K562 (cell line): Measurements from ENCODE around the gene TPK1. TPM values are rescaled to one million over a fixed set of nuclear protein-coding genes. Genes with fewer than 3 reads are reported as not detected.

Experiments
- ATAC-seq: fragments of 200-7000 bp; cut with Tn5 transposase; 3 replicates; pipeline ENCODE4 v1.9.1; 2020; ENCODE audit warnings: moderate library complexity
- BruUV-seq: library from RNA; stranded (reverse); fragments of 400-500 nt; replicated peaks from 2 replicates; lab custom pipeline; 2021; lab: Mats Ljungman, UMichigan
- CTCF ChIA-PET: fragments of 300-600 bp; formaldehyde crosslinking; extraction: SDS; loops from one replicate; lab custom pipeline; 2021; ENCODE audit warnings: low intra/inter-chr PET ratio; lab: Yijun Ruan, JAX
- POLR2A ChIA-PET: fragments of 300-600, 350-650 bp; sonication (Branson Sonifier 250); formaldehyde crosslinking; extraction: SDS; loops from one replicate; lab custom pipeline; 2021; ENCODE audit warnings: antibody characterized with exemption, inconsistent platforms; lab: Yijun Ruan, JAX
- DNase-seq, 4 experiments: peaks; one replicate each; pipeline versions ENCODE4 v3.0.0 to v3.0.0-alpha.2; 2011 to 2018; ENCODE audit warnings: low spot score in 3 of 4, mixed read lengths in 3 of 4; ENCODE audit errors: extremely low read depth in 1 of 4
- FAIRE-seq: peaks from 2 replicates; lab custom pipeline; 2011; peaks lifted over from hg19 to GRCh38; lab: Jason Lieb, UNC
- H2AFZ ChIP-seq: 2 replicates; pipeline ENCODE4 v1.6.0; 2011; ENCODE audit warnings: low read depth, low read length, control low read depth, inconsistent platforms
- H3K27ac ChIP-seq: fragments of 200-600 bp; 3 replicates; pipeline ENCODE4 v1.8.0; 2011; ENCODE audit warnings: low read depth, mild to moderate bottlenecking, control low read depth, inconsistent platforms, low read length, moderate library complexity, mixed read lengths; ENCODE audit errors: extremely low read depth
- H3K27me3 ChIP-seq, 2 experiments: fragments of 300-600 bp in 1 of 2; 2 replicates in 1 of 2; 3 replicates in 1 of 2; pipeline versions ENCODE4 v1.6.0 to v1.8.0; 2011; ENCODE audit warnings: inconsistent platforms in 2 of 2, low read length in 2 of 2, mild to moderate bottlenecking in 1 of 2, mixed read lengths in 1 of 2, moderate library complexity in 1 of 2; ENCODE audit not compliant: control insufficient read depth in 2 of 2, insufficient read depth in 2 of 2
- H3K36me3 ChIP-seq: fragments of 300-600 bp; 3 replicates; pipeline ENCODE4 v1.8.0; 2011; ENCODE audit warnings: mild to moderate bottlenecking, low read length, inconsistent platforms; ENCODE audit not compliant: control insufficient read depth, insufficient read depth
- H3K4me1 ChIP-seq, 2 experiments: fragments of 200-600 bp in 1 of 2; replicated peaks in 1 of 2; 2 replicates in 1 of 2; 3 replicates in 1 of 2; pipeline versions ENCODE4 v1.5.1 to v1.8.0; 2011; ENCODE audit warnings: inconsistent platforms in 2 of 2, low read length in 2 of 2, mild to moderate bottlenecking in 1 of 2, mixed read lengths in 1 of 2, moderate library complexity in 1 of 2; ENCODE audit not compliant: control insufficient read depth in 2 of 2, insufficient read depth in 2 of 2
- H3K4me2 ChIP-seq: 2 replicates; pipeline ENCODE4 v1.6.1; 2011; ENCODE audit warnings: low read length, control low read depth, inconsistent platforms, mixed read lengths; ENCODE audit not compliant: insufficient read depth
- H3K4me3 ChIP-seq: fragments of 200-600 bp; sonication (generic), shearing (Covaris generic); 2 replicates; pipeline ENCODE4 v1.5.1; 2016; ENCODE audit warnings: control low read depth, inconsistent platforms
- H3K79me2 ChIP-seq: fragments of 200-600 bp; 3 replicates; pipeline ENCODE4 v1.8.0; 2011; ENCODE audit warnings: low read length, inconsistent platforms; ENCODE audit not compliant: control insufficient read depth, insufficient read depth
- H3K9ac ChIP-seq, 2 experiments: 2 replicates each; pipeline versions ENCODE4 v1.6.0 to v1.6.1; 2011; ENCODE audit warnings: low read depth in 2 of 2, low read length in 2 of 2, control low read depth in 1 of 2, inconsistent platforms in 1 of 2, mild to moderate bottlenecking in 1 of 2, mixed read lengths in 1 of 2; ENCODE audit not compliant: insufficient read depth in 1 of 2
- H3K9me1 ChIP-seq: one replicate; pipeline ENCODE4 v1.6.0; 2011; ENCODE audit warnings: inconsistent platforms, mild to moderate bottlenecking, low read length, moderate library complexity; ENCODE audit not compliant: control insufficient read depth, insufficient read depth
- H3K9me3 ChIP-seq: replicated peaks from 2 replicates; pipeline ENCODE4 v1.5.1; 2011; ENCODE audit warnings: low read depth, low read length, inconsistent platforms; ENCODE audit not compliant: control insufficient read depth, insufficient read depth
- H4K20me1 ChIP-seq: replicated peaks from 2 replicates; pipeline ENCODE4 v1.6.1; 2011; ENCODE audit warnings: low read length, inconsistent platforms, mixed read lengths; ENCODE audit not compliant: control insufficient read depth, insufficient read depth
- FOXK2 ChIP-seq, 2 experiments: fragments of 450-650 bp; IDR thresholded peaks in 1 of 2; conservative IDR thresholded peaks in 1 of 2; 2 replicates each; pipeline ENCODE4 v1.6.1; 2016; ENCODE audit warnings: low read depth in 2 of 2, mild to moderate bottlenecking in 1 of 2
- MBD2 ChIP-seq: sonication (generic); IDR thresholded peaks from 2 replicates; pipeline ENCODE4 v1.6.1; 2016; ENCODE audit warnings: low read depth, borderline replicate concordance
- NCOA1 ChIP-seq: fragments of 450-650 bp; IDR thresholded peaks from 2 replicates; pipeline ENCODE4 v1.6.1; 2016; ENCODE audit warnings: low read depth
- SAFB ChIP-seq: fragments of 200-400 bp; formaldehyde crosslinking; IDR thresholded peaks from 2 replicates; pipeline ENCODE4 v1.6.1; 2017; ENCODE audit warnings: low read depth, low read length, borderline replicate concordance
- SRSF1 ChIP-seq: fragments of 200-400 bp; formaldehyde crosslinking; IDR thresholded peaks from 2 replicates; pipeline ENCODE4 v1.6.1; 2017; ENCODE audit warnings: mild to moderate bottlenecking, low read depth, low read length, moderate library complexity
- TAL1 ChIP-seq: fragments of 450-650 bp; IDR thresholded peaks from 2 replicates; pipeline ENCODE4 v1.6.1; 2016; ENCODE audit warnings: mild to moderate bottlenecking
- ZKSCAN1 ChIP-seq: fragments of 150-350 bp; IDR thresholded peaks from 2 replicates; pipeline ENCODE4 v1.6.1; 2016; ENCODE audit warnings: low read depth, low read length
- ZSCAN32 ChIP-seq: fragments of 450-650 bp; formaldehyde crosslinking; IDR thresholded peaks from 2 replicates; pipeline ENCODE4 v1.4.0; 2020; ENCODE audit warnings: mild to moderate bottlenecking, moderate library complexity
- WGBS: fragments of 100-300 bp; shearing (Covaris generic); methylation state at CpG from one replicate; pipeline ENCODE4 v1.1.6; 2016; ENCODE audit warnings: low coverage, mixed read lengths; ENCODE audit not compliant: insufficient coverage; ENCODE audit errors: missing lambda C conversion rate; 5-methylcytosine and 5-hydroxymethylcytosine counted together
- in situ Hi-C: fragments of 300-500 bp; cut with MboI; formaldehyde crosslinking; loops from 4 replicates; pipeline ENCODE4 v1.15.0; 2018; ENCODE audit warnings: inconsistent platforms, mixed read lengths
- intact Hi-C: fragments of 100-400 bp; cut with micrococcal nuclease; formaldehyde crosslinking; loops from 2 replicates; pipeline ENCODE4 v1.14.2; 2022
- polyA plus RNA-seq, 8 experiments: library from polyadenylated mRNA; depleted of rRNA in 4 of 8; stranded (reverse) in 5 of 8; unstranded in 3 of 8; fragments of >200 nt; fragmentation: Nextera tagmentation in 2 of 8; fragmentation: Illumina TruSeq in 1 of 8; extraction: Ambion mirVana in 2 of 8; extraction: Trizol in 1 of 8; gene quantifications; 2 replicates each; pipeline versions ENCODE4 v1.2.1 to v1.2.3, GENCODE V29; 2011 to 2014; ENCODE audit warnings: inconsistent platforms in 1 of 8, missing spikeins in 1 of 8
- total RNA-seq, 7 experiments: library from RNA; depleted of rRNA in 6 of 7; stranded (reverse); fragments of >200 nt in 6 of 7; fragmentation: Illumina TruSeq in 2 of 7; extraction: Trizol in 2 of 7; gene quantifications; 2 replicates each; pipeline versions ENCODE4 v1.2.1 to v1.2.3, GENCODE V29; 2011 to 2021; ENCODE audit warnings: low replicate concordance in 1 of 7
- TF ChIP-seq, protein P1 (sequence below): sonication (generic); formaldehyde crosslinking; IDR thresholded peaks from 2 replicates; pipeline ENCODE4 v1.9.0; 2022; ENCODE audit warnings: mild to moderate bottlenecking, missing genetic modification reagents
- TF ChIP-seq, protein P2 (sequence below): fragments of 450-650 bp; formaldehyde crosslinking; IDR thresholded peaks from 2 replicates; pipeline ENCODE4 v1.4.0; 2022; ENCODE audit warnings: mild to moderate bottlenecking, moderate library complexity
- TF ChIP-seq, protein P3 (sequence below): fragments of 450-650 bp; IDR thresholded peaks from 2 replicates; pipeline ENCODE4 v1.6.1; 2016; ENCODE audit warnings: mild to moderate bottlenecking
- TF ChIP-seq, protein P4 (sequence below): fragments of 250-450 bp; sonication (Bioruptor Pico); IDR thresholded peaks from 2 replicates; pipeline ENCODE4 v1.8.0; 2021; ENCODE audit warnings: borderline replicate concordance, mild to moderate bottlenecking, moderate library complexity; ENCODE audit not compliant: poor library complexity, severe bottlenecking
- TF ChIP-seq, protein P5 (sequence below): sonication (generic); formaldehyde crosslinking; IDR thresholded peaks from 2 replicates; pipeline ENCODE4 v1.8.0; 2022; ENCODE audit warnings: missing genetic modification reagents, mild to moderate bottlenecking, borderline replicate concordance
- TF ChIP-seq, protein P6 (sequence below): fragments of 250-450 bp; sonication (Bioruptor Pico); IDR thresholded peaks from 2 replicates; pipeline ENCODE4 v1.5.0; 2021

Gene TPK1
- total and polyA plus RNA-seq, 9 of the 15 experiments (the other 6 are each of a cell fraction or from before 2014, with no cell fraction given), result 5.1 to 16.2 (median 9.2) TPM

DNA sequence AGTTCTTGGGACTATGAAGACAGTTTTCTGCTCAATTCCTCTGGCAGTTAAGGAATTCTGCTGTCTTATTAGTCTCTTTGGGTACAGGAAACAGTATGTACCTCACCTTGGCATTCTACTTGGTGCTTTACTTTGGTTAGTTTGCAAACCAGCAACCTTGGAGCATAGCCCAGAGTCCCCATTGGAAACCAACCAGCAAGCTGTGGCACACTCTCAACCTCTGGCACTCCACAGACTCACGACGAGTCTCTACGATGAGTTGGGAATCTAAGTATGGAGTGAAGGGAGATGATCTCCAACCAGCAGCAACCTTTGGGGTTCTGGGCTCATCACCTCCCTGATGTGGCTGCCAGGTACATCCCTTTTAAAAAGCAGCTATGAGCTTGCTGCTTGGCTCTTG, 43.8 kb downstream of the TPK1 start:
- no peak overlapping the region for H2AFZ ChIP-seq
- CTCF ChIA-PET, result no interaction called here
- in situ Hi-C loops (no loop called here), intact Hi-C loops (no loop called here)
- H3K27ac ChIP-seq, result no peak overlapping the region
- no peaks in the 10 kb centered on the region for H3K27me3 ChIP-seq
- no peak for ATAC-seq
- H3K79me2 ChIP-seq, result no peaks in the 10 kb centered on the region
- no TSS peak for BruUV-seq
- no peaks in the 10 kb centered on the region for H3K36me3 ChIP-seq
- no peaks in the 10 kb centered on the region for H3K4me1 ChIP-seq
- no peaks in the 10 kb centered on the region for H4K20me1 ChIP-seq
- H3K9me1 ChIP-seq, result no peaks in the 10 kb centered on the region
- no peak for DNase-seq
- no peak overlapping the region for H3K4me3 ChIP-seq
- FAIRE-seq, result no peak
- no peaks in the 10 kb centered on the region for H3K9me3 ChIP-seq
- H3K4me2 ChIP-seq, result no peak overlapping the region
- H3K9ac ChIP-seq, result no peak overlapping the region
- POLR2A ChIA-PET, result interaction anchor here (0.6 kb wide), 1 partner anchor 71 kb away, joined by 3 read pairs; no protein-coding TSS in a partner anchor
- WGBS, result 0% methylated on average over 3 of the region's 3 CpGs
- TF ChIP-seq ZSCAN32 (CRISPR knock-in tag) (no peak), FOXK2 (conservative IDR thresholded peaks at IDR 0.05 in 1 of 2, IDR thresholded peaks at IDR 0.05 in 1 of 2; ENCODE audit: low read depth in 2 of 2) (no peak), SAFB (no peak), TAL1 (no peak), NCOA1 (no peak), SRSF1 (no peak), MBD2 (no peak), ZKSCAN1 (no peak)
- TF ChIP-seq, protein P1, sequence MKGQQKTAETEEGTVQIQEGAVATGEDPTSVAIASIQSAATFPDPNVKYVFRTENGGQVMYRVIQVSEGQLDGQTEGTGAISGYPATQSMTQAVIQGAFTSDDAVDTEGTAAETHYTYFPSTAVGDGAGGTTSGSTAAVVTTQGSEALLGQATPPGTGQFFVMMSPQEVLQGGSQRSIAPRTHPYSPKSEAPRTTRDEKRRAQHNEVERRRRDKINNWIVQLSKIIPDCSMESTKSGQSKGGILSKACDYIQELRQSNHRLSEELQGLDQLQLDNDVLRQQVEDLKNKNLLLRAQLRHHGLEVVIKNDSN (CRISPR knock-in tag), result no peak
- TF ChIP-seq, protein P2, sequence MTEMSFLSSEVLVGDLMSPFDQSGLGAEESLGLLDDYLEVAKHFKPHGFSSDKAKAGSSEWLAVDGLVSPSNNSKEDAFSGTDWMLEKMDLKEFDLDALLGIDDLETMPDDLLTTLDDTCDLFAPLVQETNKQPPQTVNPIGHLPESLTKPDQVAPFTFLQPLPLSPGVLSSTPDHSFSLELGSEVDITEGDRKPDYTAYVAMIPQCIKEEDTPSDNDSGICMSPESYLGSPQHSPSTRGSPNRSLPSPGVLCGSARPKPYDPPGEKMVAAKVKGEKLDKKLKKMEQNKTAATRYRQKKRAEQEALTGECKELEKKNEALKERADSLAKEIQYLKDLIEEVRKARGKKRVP, result no peak
- TF ChIP-seq, protein P3, sequence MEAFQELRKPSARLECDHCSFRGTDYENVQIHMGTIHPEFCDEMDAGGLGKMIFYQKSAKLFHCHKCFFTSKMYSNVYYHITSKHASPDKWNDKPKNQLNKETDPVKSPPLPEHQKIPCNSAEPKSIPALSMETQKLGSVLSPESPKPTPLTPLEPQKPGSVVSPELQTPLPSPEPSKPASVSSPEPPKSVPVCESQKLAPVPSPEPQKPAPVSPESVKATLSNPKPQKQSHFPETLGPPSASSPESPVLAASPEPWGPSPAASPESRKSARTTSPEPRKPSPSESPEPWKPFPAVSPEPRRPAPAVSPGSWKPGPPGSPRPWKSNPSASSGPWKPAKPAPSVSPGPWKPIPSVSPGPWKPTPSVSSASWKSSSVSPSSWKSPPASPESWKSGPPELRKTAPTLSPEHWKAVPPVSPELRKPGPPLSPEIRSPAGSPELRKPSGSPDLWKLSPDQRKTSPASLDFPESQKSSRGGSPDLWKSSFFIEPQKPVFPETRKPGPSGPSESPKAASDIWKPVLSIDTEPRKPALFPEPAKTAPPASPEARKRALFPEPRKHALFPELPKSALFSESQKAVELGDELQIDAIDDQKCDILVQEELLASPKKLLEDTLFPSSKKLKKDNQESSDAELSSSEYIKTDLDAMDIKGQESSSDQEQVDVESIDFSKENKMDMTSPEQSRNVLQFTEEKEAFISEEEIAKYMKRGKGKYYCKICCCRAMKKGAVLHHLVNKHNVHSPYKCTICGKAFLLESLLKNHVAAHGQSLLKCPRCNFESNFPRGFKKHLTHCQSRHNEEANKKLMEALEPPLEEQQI, result no peak
- TF ChIP-seq, protein P4, sequence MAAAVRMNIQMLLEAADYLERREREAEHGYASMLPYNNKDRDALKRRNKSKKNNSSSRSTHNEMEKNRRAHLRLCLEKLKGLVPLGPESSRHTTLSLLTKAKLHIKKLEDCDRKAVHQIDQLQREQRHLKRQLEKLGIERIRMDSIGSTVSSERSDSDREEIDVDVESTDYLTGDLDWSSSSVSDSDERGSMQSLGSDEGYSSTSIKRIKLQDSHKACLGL (CRISPR knock-in tag), result no peak
- TF ChIP-seq, protein P5, sequence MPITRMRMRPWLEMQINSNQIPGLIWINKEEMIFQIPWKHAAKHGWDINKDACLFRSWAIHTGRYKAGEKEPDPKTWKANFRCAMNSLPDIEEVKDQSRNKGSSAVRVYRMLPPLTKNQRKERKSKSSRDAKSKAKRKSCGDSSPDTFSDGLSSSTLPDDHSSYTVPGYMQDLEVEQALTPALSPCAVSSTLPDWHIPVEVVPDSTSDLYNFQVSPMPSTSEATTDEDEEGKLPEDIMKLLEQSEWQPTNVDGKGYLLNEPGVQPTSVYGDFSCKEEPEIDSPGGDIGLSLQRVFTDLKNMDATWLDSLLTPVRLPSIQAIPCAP, result no peak
- TF ChIP-seq, protein P6, sequence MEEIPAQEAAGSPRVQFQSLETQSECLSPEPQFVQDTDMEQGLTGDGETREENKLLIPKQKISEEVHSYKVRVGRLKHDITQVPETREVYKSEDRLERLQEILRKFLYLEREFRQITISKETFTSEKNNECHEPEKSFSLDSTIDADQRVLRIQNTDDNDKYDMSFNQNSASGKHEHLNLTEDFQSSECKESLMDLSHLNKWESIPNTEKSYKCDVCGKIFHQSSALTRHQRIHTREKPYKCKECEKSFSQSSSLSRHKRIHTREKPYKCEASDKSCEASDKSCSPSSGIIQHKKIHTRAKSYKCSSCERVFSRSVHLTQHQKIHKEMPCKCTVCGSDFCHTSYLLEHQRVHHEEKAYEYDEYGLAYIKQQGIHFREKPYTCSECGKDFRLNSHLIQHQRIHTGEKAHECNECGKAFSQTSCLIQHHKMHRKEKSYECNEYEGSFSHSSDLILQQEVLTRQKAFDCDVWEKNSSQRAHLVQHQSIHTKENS, result no peak
